Left hindlimb (tissue), 1 donor: Measurements from ENCODE around the gene ZBTB20.

Experiments
- DNase-seq: peaks from one replicate; pipeline ENCODE4 v3.0.0-alpha.2; 2018

Gene ZBTB20

GRCh38 chr3:114454551-114455251, 692.4 kb downstream of the ZBTB20 start:
- peak; percentile 30 for DNase-seq

DNA sequence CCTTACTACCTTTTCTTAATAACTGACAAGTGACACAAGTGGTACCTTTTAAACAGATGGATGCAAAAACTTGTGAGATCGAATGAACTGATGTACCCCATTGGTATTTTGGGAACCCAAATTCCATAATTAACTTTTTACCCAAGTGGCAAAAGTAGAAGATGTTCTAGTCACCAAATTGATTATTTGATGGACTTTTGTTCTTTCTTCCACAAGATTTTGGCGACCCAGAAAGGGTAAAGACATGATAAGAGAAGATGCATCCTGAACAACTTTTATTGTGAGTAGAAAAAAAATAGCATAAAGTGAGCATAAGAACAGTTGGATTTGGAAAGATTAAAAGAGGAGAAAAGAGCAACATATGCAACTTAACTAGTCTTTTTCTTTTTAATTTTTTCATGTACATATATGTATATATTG, 693.7 kb downstream of the ZBTB20 start:
- no peak for DNase-seq

- DNase-seq: no peak
Measured at GRCh38 chr3:114452937-114453336, 694.2 kb downstream of the ZBTB20 start.

GRCh38 chr3:114452256-114452655, 694.8 kb downstream of the ZBTB20 start:
- DNase-seq: no peak

- no peak for DNase-seq
Measured at GRCh38 chr3:114451561-114452018, 695.5 kb downstream of the ZBTB20 start.

DNA sequence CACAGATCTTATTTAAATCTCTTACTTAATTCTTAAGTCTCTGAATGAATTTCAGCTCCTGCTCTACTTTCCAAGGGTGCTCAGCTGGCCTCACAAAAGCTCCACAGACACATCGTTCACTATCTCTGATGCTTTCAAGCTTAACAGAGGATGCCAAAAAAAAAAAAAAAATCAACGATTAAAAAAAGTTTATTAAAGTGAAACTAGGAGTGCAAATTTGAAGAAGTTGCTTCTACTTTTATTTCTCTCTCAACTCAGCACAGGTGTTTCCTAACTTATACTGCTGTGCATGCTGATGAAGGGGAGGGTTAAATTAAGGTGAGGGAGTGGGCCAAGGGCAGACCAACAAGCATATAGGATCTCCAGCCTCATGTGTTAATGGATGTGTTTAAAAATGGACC, 696.0 kb downstream of the ZBTB20 start:
- DNase-seq: no peak

DNA sequence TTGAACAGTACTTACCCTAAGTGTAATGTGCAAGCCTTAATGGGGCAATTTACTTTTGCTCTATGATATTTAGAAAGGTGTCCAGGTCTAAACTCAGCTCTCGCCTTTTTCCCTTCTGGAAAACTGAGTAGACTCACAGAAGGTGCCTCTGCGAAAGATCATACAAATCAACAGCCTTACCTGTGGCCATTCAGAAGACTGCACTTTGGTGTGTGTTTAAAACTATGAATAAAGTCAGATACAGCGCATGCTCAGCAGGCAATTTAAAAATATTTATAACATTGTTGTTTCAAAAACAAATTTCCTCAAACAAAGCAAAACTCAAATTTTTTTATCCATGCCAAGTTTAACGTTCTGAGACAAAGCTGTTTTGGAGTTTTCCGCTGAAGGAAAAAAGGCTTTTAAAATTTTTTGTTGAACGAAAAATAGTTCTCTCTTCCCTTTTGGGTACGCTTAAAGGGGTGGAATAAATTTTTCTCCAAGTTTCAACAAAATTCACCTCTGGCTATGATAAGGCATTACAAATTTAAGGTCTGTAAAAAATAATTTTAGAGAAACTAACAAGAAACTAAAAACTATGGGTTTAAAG, 697.0 kb downstream of the ZBTB20 start:
- no peak for DNase-seq

DNA sequence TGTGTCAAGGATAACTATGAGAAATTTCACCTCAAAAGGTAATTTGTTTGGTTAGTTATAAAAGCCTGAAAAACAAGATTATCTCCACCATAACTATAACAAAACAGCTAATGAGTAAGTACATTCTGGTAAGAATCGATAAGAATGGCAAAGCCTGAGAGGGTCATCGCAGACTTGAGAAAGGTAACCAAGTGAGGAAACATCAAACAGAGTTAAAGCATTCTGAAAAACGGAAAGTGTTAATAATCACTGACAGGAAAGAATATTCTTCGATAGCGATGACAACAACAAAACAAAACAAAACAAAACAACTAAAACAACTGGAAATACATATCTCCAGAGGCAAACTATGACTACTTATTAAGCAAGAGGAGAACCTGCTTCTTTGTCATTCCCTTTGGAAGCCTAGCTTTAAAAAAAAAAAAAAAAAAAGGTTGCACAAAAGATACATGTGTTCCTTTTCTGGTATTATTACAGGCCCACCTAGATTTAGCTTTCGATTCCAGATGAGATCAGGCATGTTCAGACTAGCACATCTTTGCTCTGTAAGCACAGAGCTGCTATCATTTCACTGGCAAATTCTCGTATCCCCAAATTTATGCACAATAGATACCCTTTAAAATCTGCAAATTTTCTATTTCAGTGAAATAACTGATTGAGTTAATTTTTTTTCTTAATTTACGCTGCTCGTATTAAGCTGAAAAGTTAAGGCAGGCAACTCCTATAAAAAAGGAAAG, 697.6 kb downstream of the ZBTB20 start:
- DNase-seq: no peak

GRCh38 chr3:114447950-114448479, 699.1 kb downstream of the ZBTB20 start:
- DNase-seq: no peak

DNA sequence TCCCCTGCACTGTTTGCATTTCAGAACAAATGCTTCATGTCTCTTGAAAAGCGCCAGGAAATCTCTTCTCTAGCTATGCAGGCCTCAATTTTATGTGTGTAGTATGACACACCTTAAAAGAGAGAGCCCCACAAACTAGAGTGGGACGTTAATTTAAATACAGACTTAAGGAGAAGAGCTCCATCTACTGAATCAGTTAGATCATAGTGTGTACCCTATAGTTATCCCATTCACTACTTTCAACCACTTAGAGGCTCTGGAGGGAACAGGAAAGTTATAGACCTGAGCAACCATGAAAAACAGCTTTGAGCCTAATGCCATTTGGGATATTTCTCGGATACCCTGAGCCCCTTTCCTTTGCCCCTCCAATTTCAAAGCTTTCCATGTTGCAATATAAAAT, 699.5 kb downstream of the ZBTB20 start:
- DNase-seq: no peak

DNA sequence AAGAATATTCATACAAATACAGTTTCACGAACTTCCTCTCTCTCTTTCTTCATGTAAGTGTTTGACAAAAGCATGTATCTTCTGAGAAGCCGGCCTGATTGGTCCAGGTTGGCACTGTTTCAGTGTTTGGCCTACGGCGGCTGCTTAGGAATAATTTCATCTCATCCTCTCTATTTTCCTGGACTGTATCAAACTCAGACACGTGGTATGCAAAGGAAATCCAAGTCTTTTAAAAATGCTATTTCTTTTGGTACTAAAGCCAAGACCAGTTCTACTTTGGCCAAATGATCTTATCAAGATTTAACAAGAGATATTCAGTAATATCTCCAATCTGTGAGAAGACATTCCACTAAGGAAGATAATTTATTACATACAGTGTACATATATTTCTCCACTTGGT, 700.5 kb downstream of the ZBTB20 start:
- no peak for DNase-seq

DNA sequence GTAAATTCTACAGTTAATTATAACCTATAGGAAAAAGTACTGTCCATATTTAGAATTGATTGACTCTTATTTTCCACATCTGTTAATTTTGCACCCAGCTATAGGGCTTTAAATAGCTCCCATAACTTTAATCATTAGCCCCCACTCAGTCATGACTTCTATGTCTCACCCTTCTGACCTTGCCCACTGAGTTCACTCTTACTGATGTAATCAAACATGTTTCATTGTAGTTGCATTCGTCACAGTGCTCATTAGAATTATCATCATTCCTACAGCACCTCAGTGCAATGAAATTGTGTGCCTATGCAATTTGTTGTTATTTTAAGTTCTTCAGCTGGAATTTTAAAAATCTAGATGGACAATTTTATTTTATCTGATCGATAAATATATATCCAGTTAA, 701.9 kb downstream of the ZBTB20 start:
- DNase-seq: no peak

- no peak for DNase-seq
Measured at GRCh38 chr3:114444216-114444615, 702.9 kb downstream of the ZBTB20 start.

- no peak for DNase-seq
Measured at GRCh38 chr3:114442246-114442645, 704.8 kb downstream of the ZBTB20 start.

DNA sequence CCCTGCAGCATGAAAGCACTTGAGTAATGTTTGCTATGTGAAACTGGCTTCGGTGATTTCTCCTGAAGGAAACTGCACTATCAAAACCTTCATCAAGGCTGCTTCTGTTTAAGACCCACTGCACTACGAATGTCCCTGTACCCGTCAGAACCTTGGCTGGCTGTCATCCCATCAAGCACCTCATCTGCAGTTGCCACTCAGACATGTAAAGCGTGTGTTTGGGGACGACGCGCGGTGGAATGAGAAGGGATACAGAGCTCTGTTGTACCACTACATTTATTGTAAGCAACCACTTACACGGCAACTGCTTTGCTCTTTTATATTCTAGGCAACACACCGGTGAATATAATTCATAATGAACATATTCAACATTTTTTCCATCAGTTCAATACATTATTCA, 705.7 kb downstream of the ZBTB20 start:
- no peak for DNase-seq

GRCh38 chr3:114440700-114441099, 706.4 kb downstream of the ZBTB20 start:
- no peak for DNase-seq

DNA sequence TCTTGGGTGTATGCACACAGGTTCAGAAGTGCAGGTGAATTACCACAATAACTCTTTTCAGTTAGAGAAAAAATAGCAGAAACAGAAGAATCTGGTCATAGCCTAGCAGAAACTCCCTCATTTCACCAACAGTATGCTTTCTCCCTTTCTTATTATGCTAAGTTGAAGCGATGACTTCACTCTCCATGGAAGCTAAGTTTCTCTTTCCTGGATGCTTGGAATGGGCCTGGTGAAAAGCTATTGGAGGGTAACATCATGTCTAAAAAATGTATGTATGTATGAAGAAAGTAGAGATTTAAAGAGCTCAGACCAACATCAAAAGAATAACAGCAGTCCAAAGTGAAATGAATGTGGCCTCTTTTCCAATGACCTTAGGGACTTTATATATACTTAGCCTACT, 707.8 kb downstream of the ZBTB20 start:
- DNase-seq: no peak

DNA sequence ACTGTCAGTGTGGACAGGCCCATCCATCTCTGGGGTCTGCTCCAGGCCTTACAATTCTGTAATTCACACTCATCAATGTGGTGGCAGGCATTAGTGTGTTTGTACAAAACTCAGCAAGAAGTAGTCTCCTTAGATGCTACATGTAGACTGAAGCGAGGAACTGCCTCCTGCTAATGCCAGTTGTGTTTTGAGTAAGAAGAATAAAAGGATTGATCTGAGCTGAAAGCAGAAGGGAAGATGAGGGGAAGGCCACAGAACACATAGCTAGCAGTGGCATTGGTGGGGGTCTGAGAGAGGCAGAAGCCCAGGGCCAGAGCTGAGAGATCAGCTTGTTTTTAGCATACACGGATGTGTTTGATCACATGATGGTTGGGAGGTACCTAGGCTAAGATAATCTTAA, 709.2 kb downstream of the ZBTB20 start:
- DNase-seq: no peak

DNA sequence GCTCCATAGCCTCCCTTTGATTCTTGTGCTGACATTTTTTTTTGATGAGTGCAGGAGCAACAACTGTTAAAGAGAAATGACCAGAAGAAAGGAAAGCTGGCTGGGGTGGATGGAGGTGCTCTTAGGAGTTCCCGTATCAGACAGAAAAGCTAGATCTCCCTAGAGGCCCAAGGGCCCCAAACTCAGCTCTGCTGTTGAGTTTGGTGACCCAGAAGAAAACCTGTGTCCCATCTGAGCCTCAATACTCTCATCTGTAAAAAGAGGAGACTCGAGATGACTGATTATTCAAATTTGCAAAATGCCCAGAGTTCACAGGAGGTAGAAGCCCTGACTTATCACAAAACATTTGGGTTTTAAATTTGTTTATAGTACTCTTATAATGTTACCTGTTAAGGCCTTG, 710.9 kb downstream of the ZBTB20 start:
- DNase-seq: no peak

- DNase-seq: no peak
Measured at GRCh38 chr3:114435386-114436115, 711.5 kb downstream of the ZBTB20 start.

- DNase-seq: no peak
Measured at GRCh38 chr3:114432310-114432709, 714.8 kb downstream of the ZBTB20 start.

DNA sequence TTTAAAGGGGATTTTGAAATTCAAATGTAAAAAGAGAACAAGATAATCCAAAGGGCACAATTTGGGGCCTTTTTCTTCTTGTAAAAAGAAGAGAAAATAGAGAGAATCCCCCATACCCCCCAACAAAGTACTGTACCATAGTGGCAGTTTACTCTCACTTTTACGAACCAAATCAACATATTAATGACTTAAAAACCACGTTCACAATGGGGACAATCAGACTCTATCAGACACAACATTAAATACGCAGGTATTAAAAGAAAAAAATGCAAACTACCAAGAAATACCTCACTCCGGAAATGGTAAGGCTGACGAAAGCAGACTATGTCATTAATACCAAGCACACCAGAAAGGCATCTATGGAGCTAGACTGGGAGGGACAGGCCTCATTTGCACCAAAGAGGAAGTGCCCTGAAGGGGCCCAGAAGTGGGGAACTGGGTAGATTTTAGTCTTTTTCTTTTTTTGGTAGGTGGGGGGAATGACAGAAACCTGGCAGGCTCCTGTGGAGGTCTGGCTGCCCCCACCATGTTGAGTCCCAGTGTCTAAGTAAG, 719.0 kb downstream of the ZBTB20 start:
- DNase-seq: no peak
